GM21381 (cell line): ENCODE data around the gene PGBD5.

Experiments used
- ATAC-seq: cut with Tn5 transposase; IDR thresholded peaks from one replicate; pipeline ENCODE4 v1.9.1; 2021; ENCODE audit warnings: mild to moderate bottlenecking, moderate library complexity; ENCODE audit not compliant: unreplicated experiment

The PGBD5 gene

GRCh38 chr1:230283678-230284077 lies 142.5 kb downstream of the PGBD5 start:
- ATAC-seq = no peak

GRCh38 chr1:230282157-230282556 lies 144.0 kb downstream of the PGBD5 start:
- ATAC-seq = no peak

GRCh38 chr1:230281556-230281955 lies 144.6 kb downstream of the PGBD5 start:
- ATAC-seq = no peak

GRCh38 chr1:230280906-230281413 lies 145.2 kb downstream of the PGBD5 start:
- no peak for ATAC-seq

- no peak for ATAC-seq
Measured at GRCh38 chr1:230280054-230280795, 145.9 kb downstream of the PGBD5 start.

- no peak for ATAC-seq
Measured at GRCh38 chr1:230279583-230279945, 146.6 kb downstream of the PGBD5 start.

GRCh38 chr1:230278871-230279582 lies 147.1 kb downstream of the PGBD5 start:
- no peak for ATAC-seq

- ATAC-seq = no peak
Measured at GRCh38 chr1:230278376-230278775, 147.8 kb downstream of the PGBD5 start.

GRCh38 chr1:230277201-230278025 lies 148.7 kb downstream of the PGBD5 start:
- ATAC-seq = no peak

GRCh38 chr1:230276401-230276800 lies 149.7 kb downstream of the PGBD5 start:
- ATAC-seq = no peak

GRCh38 chr1:230274254-230274653 lies 151.9 kb downstream of the PGBD5 start:
- no peak for ATAC-seq

- ATAC-seq = no peak
Measured at GRCh38 chr1:230273141-230273710, 152.9 kb downstream of the PGBD5 start.

GRCh38 chr1:230272557-230272956 lies 153.6 kb downstream of the PGBD5 start:
- ATAC-seq = no peak

GRCh38 chr1:230271300-230272035 lies 154.7 kb downstream of the PGBD5 start:
- no peak for ATAC-seq

- ATAC-seq = peak; percentile 71
Measured at GRCh38 chr1:230270559-230271281, 155.4 kb downstream of the PGBD5 start.

- no peak for ATAC-seq
Measured at GRCh38 chr1:230270185-230270558, 156.0 kb downstream of the PGBD5 start.

- ATAC-seq = no peak
Measured at GRCh38 chr1:230268371-230269170, 157.6 kb downstream of the PGBD5 start.

- no peak for ATAC-seq
Measured at GRCh38 chr1:230267338-230268065, 158.6 kb downstream of the PGBD5 start.
